GM10266 (cell line): ENCODE measurements around the gene PLP1.

Experiments used
- DNase-seq: peaks from one replicate; pipeline ENCODE4 v3.0.0; 2012; ENCODE audit errors: extremely low spot score
- TF ChIP-seq, protein P1 (sequence below): IDR thresholded peaks from 2 replicates; pipeline ENCODE4 v1.5.1; 2012; ENCODE audit warnings: mild to moderate bottlenecking, low read depth; ENCODE audit not compliant: control insufficient read depth, insufficient read depth; ENCODE audit errors: missing control alignments

PLP1 gene, protein sequence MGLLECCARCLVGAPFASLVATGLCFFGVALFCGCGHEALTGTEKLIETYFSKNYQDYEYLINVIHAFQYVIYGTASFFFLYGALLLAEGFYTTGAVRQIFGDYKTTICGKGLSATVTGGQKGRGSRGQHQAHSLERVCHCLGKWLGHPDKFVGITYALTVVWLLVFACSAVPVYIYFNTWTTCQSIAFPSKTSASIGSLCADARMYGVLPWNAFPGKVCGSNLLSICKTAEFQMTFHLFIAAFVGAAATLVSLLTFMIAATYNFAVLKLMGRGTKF

GRCh38 chrX:103776546-103776945, at the start of gene PLP1:
Gene PLP1 (plus strand): TSS chrX:103776840. CDS start chrX:103776996, 156 bp downstream.
- TF ChIP-seq, protein P1, sequence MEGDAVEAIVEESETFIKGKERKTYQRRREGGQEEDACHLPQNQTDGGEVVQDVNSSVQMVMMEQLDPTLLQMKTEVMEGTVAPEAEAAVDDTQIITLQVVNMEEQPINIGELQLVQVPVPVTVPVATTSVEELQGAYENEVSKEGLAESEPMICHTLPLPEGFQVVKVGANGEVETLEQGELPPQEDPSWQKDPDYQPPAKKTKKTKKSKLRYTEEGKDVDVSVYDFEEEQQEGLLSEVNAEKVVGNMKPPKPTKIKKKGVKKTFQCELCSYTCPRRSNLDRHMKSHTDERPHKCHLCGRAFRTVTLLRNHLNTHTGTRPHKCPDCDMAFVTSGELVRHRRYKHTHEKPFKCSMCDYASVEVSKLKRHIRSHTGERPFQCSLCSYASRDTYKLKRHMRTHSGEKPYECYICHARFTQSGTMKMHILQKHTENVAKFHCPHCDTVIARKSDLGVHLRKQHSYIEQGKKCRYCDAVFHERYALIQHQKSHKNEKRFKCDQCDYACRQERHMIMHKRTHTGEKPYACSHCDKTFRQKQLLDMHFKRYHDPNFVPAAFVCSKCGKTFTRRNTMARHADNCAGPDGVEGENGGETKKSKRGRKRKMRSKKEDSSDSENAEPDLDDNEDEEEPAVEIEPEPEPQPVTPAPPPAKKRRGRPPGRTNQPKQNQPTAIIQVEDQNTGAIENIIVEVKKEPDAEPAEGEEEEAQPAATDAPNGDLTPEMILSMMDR: no peak
- no peak for DNase-seq

GRCh38 chrX:103727115-103727514, 49.5 kb upstream of the PLP1 start:
- TF ChIP-seq, protein P1: no peak
- DNase-seq: no peak

- no peak for DNase-seq
- TF ChIP-seq, protein P1: no peak
These were observed 47.6 kb upstream of the PLP1 start for GRCh38 chrX:103729015-103729414.

DNA sequence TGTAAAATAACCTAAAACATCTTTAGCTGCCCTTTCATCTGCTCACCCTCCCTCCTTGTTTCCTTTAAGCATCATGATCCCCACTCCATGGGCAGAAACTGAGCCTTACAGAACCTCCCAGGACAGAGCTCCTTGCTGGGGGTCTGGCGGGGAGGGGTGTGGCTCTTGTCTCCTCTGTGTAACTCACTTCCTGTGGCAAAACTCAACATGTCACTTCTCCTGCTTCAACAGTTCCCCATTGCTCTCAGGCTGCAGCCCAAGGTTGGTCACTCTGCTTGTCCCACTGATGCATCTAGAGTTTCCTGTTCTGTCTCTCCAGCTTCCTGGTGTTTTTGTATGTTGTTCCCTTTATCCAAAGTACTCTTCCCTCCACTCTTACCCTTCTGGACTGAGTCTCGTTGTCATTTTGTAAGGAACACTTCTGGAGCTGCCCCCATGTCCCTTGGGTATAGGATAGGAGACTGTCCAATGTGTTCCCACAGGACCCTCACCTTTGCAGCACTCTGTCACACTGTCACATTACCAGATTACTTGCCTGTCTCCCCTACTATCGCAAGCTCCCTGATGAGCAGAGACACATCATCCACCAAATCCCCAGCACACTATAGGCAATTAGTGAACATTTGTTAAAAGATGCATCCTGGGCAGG, 46.4 kb upstream of the PLP1 start:
- DNase-seq: no peak
- TF ChIP-seq, protein P1: no peak

DNA sequence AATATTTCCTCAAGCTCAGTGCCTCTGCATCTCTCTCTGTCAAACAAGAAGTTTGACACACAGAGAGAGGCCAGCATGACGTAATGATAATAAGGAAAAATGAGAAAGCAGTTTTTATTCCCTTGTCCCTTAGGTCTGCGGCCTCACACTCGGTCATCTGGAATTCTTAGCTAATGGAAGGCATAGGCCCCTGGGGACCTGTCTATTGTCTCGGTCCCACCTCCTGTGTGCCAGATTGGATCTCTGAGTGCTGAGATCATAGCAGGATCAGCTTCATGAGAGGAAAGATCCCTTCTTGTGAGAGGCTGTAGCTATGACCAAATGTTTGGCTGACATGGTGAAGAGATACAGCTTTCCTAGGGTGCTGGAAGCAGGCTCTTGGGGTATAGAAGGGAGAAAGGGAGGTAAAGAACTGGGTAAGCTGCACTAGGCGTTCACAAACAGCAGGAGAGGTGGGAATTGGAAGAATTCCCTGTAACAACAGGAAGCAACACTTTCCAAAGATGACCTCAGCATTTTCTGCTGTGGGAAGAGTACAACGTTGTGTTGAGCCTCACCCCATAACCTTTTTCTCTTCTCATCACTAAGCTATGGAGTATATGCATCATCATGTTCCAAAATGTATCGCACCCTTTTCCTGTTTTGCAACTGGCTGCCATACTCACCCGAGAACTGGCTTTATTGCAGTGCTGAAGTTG, 45.7 kb upstream of the PLP1 start:
- no peak for DNase-seq
- TF ChIP-seq, protein P1: no peak

- no peak for DNase-seq
- TF ChIP-seq, protein P1: no peak
These were observed 43.6 kb upstream of the PLP1 start for GRCh38 chrX:103733017-103733416.
